Motor neuron (in vitro differentiated cells): Measurements from ENCODE around the gene TNFAIP3. TPM values are rescaled to one million over a fixed set of nuclear protein-coding genes. Genes with fewer than 3 reads are reported as not detected.
"Not testable (repeated sequence)": the region's sequence is repeated elsewhere in the genome, so short reads cannot be mapped to it uniquely, and the experiment has no call there.

Experiments used
- ATAC-seq, 8 experiments: fragments of 200-7000 bp; cut with Tn5 transposase; replicated peaks in 6 of 8; 2 replicates each; pipeline ENCODE4 v1.8.0; 2021; ENCODE audit warnings: mild to moderate bottlenecking in 8 of 8, moderate library complexity in 8 of 8
- H3K27ac ChIP-seq, 2 donors: fragments of 250-450 bp; sonication (Bioruptor Pico); 2 replicates each; pipeline ENCODE4 v1.9.0; 2021; ENCODE audit warnings: antibody characterized with exemption in 2 of 2, mild to moderate bottlenecking in 2 of 2, moderate library complexity in 1 of 2
- H3K4me1 ChIP-seq, 2 donors: fragments of 250-450 bp; sonication (Bioruptor Pico); replicated peaks in 1 of 2; 2 replicates each; pipeline ENCODE4 v1.6.1; 2021; ENCODE audit warnings: antibody characterized with exemption in 2 of 2, mild to moderate bottlenecking in 2 of 2, moderate library complexity in 1 of 2
- H3K4me3 ChIP-seq, 5 donors: fragments of 250-450 bp; sonication (Bioruptor Pico); 2 replicates each; pipeline ENCODE4 v1.9.0; 2021; ENCODE audit warnings: antibody characterized with exemption in 5 of 5, mild to moderate bottlenecking in 5 of 5, moderate library complexity in 4 of 5
- WGBS, 10 experiments: fragments of 450-650 bp; shearing (Covaris generic); methylation state at CpG; one replicate each; pipeline ENCODE4 v1.0.0; 2022; 5-methylcytosine and 5-hydroxymethylcytosine counted together
- in situ Hi-C, 9 experiments: fragments of 400-800 bp; cut with MboI; loops; one replicate each; pipeline ENCODE4 v1.15.0; 2021; ENCODE audit warnings: low sequenced_read_pairs in 9 of 9, low pct_unique_long_range_greater_than_20kb in 2 of 9; ENCODE audit not compliant: unreplicated experiment in 9 of 9
- total RNA-seq, 8 experiments: library from RNA; unstranded; fragments of 300-600 nt; gene quantifications; 2 replicates each; pipeline versions ENCODE4 v1.2.3 to v1.2.4, GENCODE V29; 2022

TNFAIP3 gene
- total RNA-seq, 8 experiments from 2014 or later, result 2.2 to 10.0 (median 3.9) TPM

- no peak overlapping the region for H3K27ac ChIP-seq
Measured at GRCh38 chr6:137890983-137891537, 24.0 kb downstream of the TNFAIP3 start.

GRCh38 chr6:137892271-137892708, 25.2 kb downstream of the TNFAIP3 start:
- in situ Hi-C loops, result no loop called here
- 0 to 100% (median 56%) methylated on average over 1 to 3 of the region's 3 CpGs; no CpG with 5 or more reads in 2 of the 10 experiments for WGBS, 10 experiments
- ATAC-seq, result peak in 2 of 8 experiments; percentile 84 to 85
- H3K4me1 ChIP-seq, result no peaks in the 10 kb centered on the region
- H3K27ac ChIP-seq, result no peak overlapping the region
- no peak overlapping the region for H3K4me3 ChIP-seq

More at GRCh38 chr6:137890983-137891537, 24.0 kb downstream of the TNFAIP3 start:
- 0 to 83% (median 70%) methylated on average over 1 to 2 of the region's 2 CpGs; no CpG with 5 or more reads in 6 of the 10 experiments for WGBS, 10 experiments
- no peaks in the 10 kb centered on the region for H3K4me1 ChIP-seq
- in situ Hi-C loops, result no loop called here
- H3K4me3 ChIP-seq, result no peak overlapping the region
- no peak for ATAC-seq

GRCh38 chr6:137893181-137893580, 26.1 kb downstream of the TNFAIP3 start:
- in situ Hi-C loops, result no loop called here
- no peak overlapping the region for H3K27ac ChIP-seq
- H3K4me3 ChIP-seq, result no peak overlapping the region
- 35 to 100% (median 87%) methylated on average over 1 to 3 of the region's 3 CpGs; no CpG with 5 or more reads in 4 of the 10 experiments for WGBS, 10 experiments
- no peak for ATAC-seq
- H3K4me1 ChIP-seq, result no peaks in the 10 kb centered on the region

GRCh38 chr6:137893726-137894125, 26.7 kb downstream of the TNFAIP3 start:
- ATAC-seq, result no peak
- WGBS, 10 experiments, result 20 to 100% (median 93%) methylated on average over 1 to 2 of the region's 2 CpGs; no CpG with 5 or more reads in 1 of the 10 experiments
- no peak overlapping the region for H3K4me3 ChIP-seq
- H3K4me1 ChIP-seq, result no peaks in the 10 kb centered on the region
- H3K27ac ChIP-seq, result no peak overlapping the region
- in situ Hi-C loops, result no loop called here

GRCh38 chr6:137894378-137894777, 27.3 kb downstream of the TNFAIP3 start:
- H3K4me3 ChIP-seq, in situ Hi-C loops, ATAC-seq, H3K27ac ChIP-seq, H3K4me1 ChIP-seq: not testable (repeated sequence)
- WGBS, 10 experiments, result 50 to 94% (median 74%) methylated on average over 3 to 8 of the region's 8 CpGs

GRCh38 chr6:137894779-137895385, 27.8 kb downstream of the TNFAIP3 start:
- ATAC-seq, result no peak
- H3K4me3 ChIP-seq, result no peak overlapping the region
- no peaks in the 10 kb centered on the region for H3K4me1 ChIP-seq
- in situ Hi-C loops, result no loop called here
- H3K27ac ChIP-seq, result no peak overlapping the region
- WGBS, 10 experiments, result 6 to 93% (median 80%) methylated on average over 1 to 4 of the region's 4 CpGs

- ATAC-seq, result no peak
- WGBS, 10 experiments, result 37 to 96% (median 86%) methylated on average over 2 to 3 of the region's 3 CpGs; no CpG with 5 or more reads in 1 of the 10 experiments
- in situ Hi-C loops, result no loop called here
- Histone ChIP-seq H3K27ac (no peak overlapping the region), H3K4me3 (no peak overlapping the region), H3K4me1 (no peaks in the 10 kb centered on the region)
Measured at GRCh38 chr6:137896647-137897046, 29.6 kb downstream of the TNFAIP3 start.

GRCh38 chr6:137900815-137901214, 33.8 kb downstream of the TNFAIP3 start:
- in situ Hi-C loops, result no loop called here
- H3K4me3 ChIP-seq, result no peak overlapping the region
- H3K4me1 ChIP-seq, result peaks cover 2 to 4% of the 10 kb centered on the region in 2 donors
- no peak for ATAC-seq
- no peak overlapping the region for H3K27ac ChIP-seq
- WGBS, 10 experiments, result 43 to 100% (median 80%) methylated on average over 1 to 2 of the region's 2 CpGs; no CpG with 5 or more reads in 1 of the 10 experiments

- 67 to 100% (median 80%) methylated on average over 1 of the region's 1 CpG; no CpG with 5 or more reads in 3 of the 10 experiments for WGBS, 10 experiments
- in situ Hi-C loops, result no loop called here
- Histone ChIP-seq H3K4me3 (no peak overlapping the region), H3K27ac (no peak overlapping the region), H3K4me1 (peaks cover 2 to 4% of the 10 kb centered on the region in 2 donors)
- ATAC-seq, result no peak
Measured at GRCh38 chr6:137901454-137901853, 34.4 kb downstream of the TNFAIP3 start.

- no peak for ATAC-seq
- in situ Hi-C loops, result no loop called here
- no peak overlapping the region for H3K4me3 ChIP-seq
- 91 to 100% (median 100%) methylated on average over 1 of the region's 1 CpG; no CpG with 5 or more reads in 1 of the 10 experiments for WGBS, 10 experiments
- H3K4me1 ChIP-seq, result peaks cover 2 to 4% of the 10 kb centered on the region in 2 donors
- H3K27ac ChIP-seq, result no peak overlapping the region
Measured at GRCh38 chr6:137902699-137903098, 35.6 kb downstream of the TNFAIP3 start.

- 58 to 95% (median 88%) methylated on average over 2 to 7 of the region's 7 CpGs; no CpG with 5 or more reads in 1 of the 10 experiments for WGBS, 10 experiments
- ATAC-seq, result no peak
- Histone ChIP-seq H3K27ac (no peak overlapping the region), H3K4me1 (peaks cover 2 to 4% of the 10 kb centered on the region in 2 donors), H3K4me3 (no peak overlapping the region)
- in situ Hi-C loops, result no loop called here
Measured at GRCh38 chr6:137903274-137903932, 36.3 kb downstream of the TNFAIP3 start.

GRCh38 chr6:137903933-137904821, 37.1 kb downstream of the TNFAIP3 start:
- H3K27ac ChIP-seq, result no peak overlapping the region
- H3K4me1 ChIP-seq, result peaks cover 2 to 4% of the 10 kb centered on the region in 2 donors
- WGBS, 10 experiments, result 0 to 100% (median 83%) methylated on average over 1 to 12 of the region's 12 CpGs; no CpG with 5 or more reads in 2 of the 10 experiments
- in situ Hi-C loops, result no loop called here
- ATAC-seq, result peak in 6 of 8 experiments; percentile 18 to 71 (median 62)
- H3K4me3 ChIP-seq, result no peak overlapping the region
